ENCODE measurements around the gene SH3RF3. TPM values are rescaled to one million over a fixed set of nuclear protein-coding genes. Genes with fewer than 3 reads are reported as not detected.
A peak's percentile ranks its signal among the peaks of the same experiment; 100 is the strongest.

SH3RF3 gene
- polyA plus RNA-seq, 1 of the 3 experiments (the other 2 are of a cell fraction): 1.9 TPM

GRCh38 chr2:109375131-109375561 is 246.1 kb downstream of the SH3RF3 start:
- TF ChIP-seq TCF12 (IDR thresholded peaks at IDR 0.05): no peak
- no peak for TF ChIP-seq NRF1 (IDR thresholded peaks at IDR 0.05; ENCODE audit: low read depth, low read length)
- TF ChIP-seq NFIC (IDR thresholded peaks at IDR 0.05; ENCODE audit: borderline replicate concordance): no peak
- no peak for TF ChIP-seq YY1 (IDR thresholded peaks at IDR 0.05; ENCODE audit: low read depth)
- no peak for TF ChIP-seq FOXM1 (IDR thresholded peaks at IDR 0.05; ENCODE audit: low read depth)
- no peak for TF ChIP-seq RCOR1 (IDR thresholded peaks at IDR 0.05; ENCODE audit: low read length)
- no peak for TF ChIP-seq CTCF (IDR thresholded peaks at IDR 0.05)
- no peak for TF ChIP-seq TAF1 (IDR thresholded peaks at IDR 0.05; ENCODE audit: borderline replicate concordance, low read depth, low read length)
- TF ChIP-seq RXRA (IDR thresholded peaks at IDR 0.05; ENCODE audit: borderline replicate concordance, low read depth): no peak
- POLR2A ChIA-PET: no interaction called here

GRCh38 chr2:109375656-109376055 is 246.7 kb downstream of the SH3RF3 start:
- Histone ChIP-seq H3K9me3 (no peaks in the 10 kb centered on the region), H3K4me3 (ENCODE audit: low read depth in 2 of 2, low read length in 1 of 2) (no peak overlapping the region), H3K27ac (ENCODE audit: low read depth in 2 of 2, low read length in 1 of 2) (no peak overlapping the region), H3K9ac (no peak overlapping the region), H3K4me2 (no peak overlapping the region), H3K27me3 (ENCODE audit: insufficient read depth) (no peaks in the 10 kb centered on the region), H3K4me1 (ENCODE audit: control insufficient read depth in 1 of 2, insufficient read depth in 2 of 2, low read depth in 1 of 2, low read length in 1 of 2) (no peaks in the 10 kb centered on the region; a peak in 1 of 4 replicates), H3F3A (replicated peaks; ENCODE audit: insufficient read depth) (no peaks in the 10 kb centered on the region), H3K9me2 (no peaks in the 10 kb centered on the region), H4K20me1 (ENCODE audit: insufficient read depth) (no peaks in the 10 kb centered on the region), H3K36me3 (replicated peaks in 1 of 2; ENCODE audit: control insufficient read depth in 1 of 2, insufficient read depth in 2 of 2, low read length in 1 of 2) (peaks cover 4 to 7% of the 10 kb centered on the region in 2 experiments), H3K79me2 (ENCODE audit: insufficient read depth) (no peaks in the 10 kb centered on the region), H2AFZ (ENCODE audit: low read depth) (no peak overlapping the region)
- ChIA-PET POLR2A (no interaction called here), CTCF (no interaction called here)
- no peak for DNase-seq
- TF ChIP-seq FOXM1 (IDR thresholded peaks at IDR 0.05; ENCODE audit: low read depth): no peak
- TF ChIP-seq FOSL2 (IDR thresholded peaks at IDR 0.05; ENCODE audit: borderline replicate concordance, low read depth): no peak
- no peak for TF ChIP-seq PBX3 (IDR thresholded peaks at IDR 0.05)
- no peak for TF ChIP-seq YY1 (IDR thresholded peaks at IDR 0.05; ENCODE audit: low read depth)
- no peak for TF ChIP-seq EZH2phosphoT487 (IDR thresholded peaks at IDR 0.05; ENCODE audit: borderline replicate concordance, low read depth)
- TF ChIP-seq NFIC (IDR thresholded peaks at IDR 0.05; ENCODE audit: borderline replicate concordance): no peak
- TF ChIP-seq POLR2AphosphoS5 (IDR thresholded peaks at IDR 0.05; ENCODE audit: low read depth, low read length): no peak
- TF ChIP-seq MXI1 (IDR thresholded peaks at IDR 0.05; ENCODE audit: low read depth, low read length): no peak
- no peak for TF ChIP-seq TEAD4 (IDR thresholded peaks at IDR 0.05; ENCODE audit: borderline replicate concordance, insufficient read depth)
- no peak for TF ChIP-seq IRF3 (IDR thresholded peaks at IDR 0.05; ENCODE audit: low read depth, low read length)
- no peak for TF ChIP-seq CHD2 (IDR thresholded peaks at IDR 0.05; ENCODE audit: low read length, partially characterized antibody)
- TF ChIP-seq FOXJ3 (CRISPR knock-in tag; IDR thresholded peaks at IDR 0.05): no peak
- no peak for TF ChIP-seq SMC3 (IDR thresholded peaks at IDR 0.05; ENCODE audit: low read depth, low read length)
- no peak for TF ChIP-seq TAF1 (IDR thresholded peaks at IDR 0.05; ENCODE audit: borderline replicate concordance, low read depth, low read length)
- TF ChIP-seq GATA2 (CRISPR knock-in tag; IDR thresholded peaks at IDR 0.05): no peak
- TF ChIP-seq ELF1 (IDR thresholded peaks at IDR 0.05): no peak
- TF ChIP-seq RXRA (IDR thresholded peaks at IDR 0.05; ENCODE audit: borderline replicate concordance, low read depth): no peak
- TF ChIP-seq TCF12 (IDR thresholded peaks at IDR 0.05): no peak
- TF ChIP-seq MEF2A (IDR thresholded peaks at IDR 0.05; ENCODE audit: borderline replicate concordance, low read depth): no peak
- WGBS (ENCODE audit: low lambda C conversion rate): 94% methylated on average over 6 of the region's 7 CpGs

More at GRCh38 chr2:109375131-109375561, 246.1 kb downstream of the SH3RF3 start:
- CTCF ChIA-PET: no interaction called here
- Histone ChIP-seq H3K27ac (ENCODE audit: low read depth in 2 of 2, low read length in 1 of 2) (no peak overlapping the region), H3K9ac (no peak overlapping the region), H3K9me3 (no peaks in the 10 kb centered on the region), H2AFZ (ENCODE audit: low read depth) (no peak overlapping the region), H3K4me1 (ENCODE audit: control insufficient read depth in 1 of 2, insufficient read depth in 2 of 2, low read depth in 1 of 2, low read length in 1 of 2) (no peaks in the 10 kb centered on the region; a peak in 1 of 4 replicates), H3K9me2 (no peaks in the 10 kb centered on the region), H3K4me3 (ENCODE audit: low read depth in 2 of 2, low read length in 1 of 2) (no peak overlapping the region), H3K4me2 (no peak overlapping the region), H3K36me3 (replicated peaks in 1 of 2; ENCODE audit: control insufficient read depth in 1 of 2, insufficient read depth in 2 of 2, low read length in 1 of 2) (peaks cover 4 to 7% of the 10 kb centered on the region in 2 experiments), H3K27me3 (ENCODE audit: insufficient read depth) (no peaks in the 10 kb centered on the region), H3K79me2 (ENCODE audit: insufficient read depth) (no peaks in the 10 kb centered on the region), H4K20me1 (ENCODE audit: insufficient read depth) (no peaks in the 10 kb centered on the region), H3F3A (replicated peaks; ENCODE audit: insufficient read depth) (no peaks in the 10 kb centered on the region)
- WGBS (ENCODE audit: low lambda C conversion rate): 94% methylated on average over 11 of the region's 12 CpGs
- peak; percentile 5 for DNase-seq

Measured in SK-N-SH (cell line).